Measurements from ENCODE around the gene OR6C76.
"Not testable (repeated sequence)": the region's sequence is repeated elsewhere in the genome, so short reads cannot be mapped to it uniquely, and the experiment has no call there.

Gene OR6C76

GRCh38 chr12:55425954-55426353 is at the start of gene OR6C76:
Gene OR6C76 (plus strand): TSS chr12:55426254. CDS start chr12:55426254, 0 bp downstream.
- no peak for DNase-seq (ENCODE audit: low read depth in 1 of 2, low spot score in 1 of 2)

GRCh38 chr12:55385891-55386290 is 40.2 kb upstream of the OR6C76 start:
- no peak for DNase-seq (ENCODE audit: low read depth in 1 of 2, low spot score in 1 of 2)

- DNase-seq (ENCODE audit: low read depth in 1 of 2, low spot score in 1 of 2) = no peak
Observed at GRCh38 chr12:55392032-55392795, 33.8 kb upstream of the OR6C76 start.

- DNase-seq (ENCODE audit: low read depth in 1 of 2, low spot score in 1 of 2) = no peak
Observed at GRCh38 chr12:55396326-55396725, 29.7 kb upstream of the OR6C76 start.

- no peak for DNase-seq (ENCODE audit: low read depth in 1 of 2, low spot score in 1 of 2)
Observed at GRCh38 chr12:55400229-55400628, 25.8 kb upstream of the OR6C76 start, which contains the start of gene OR6C65. Gene OR6C65 (plus strand): TSS chr12:55400529. CDS start chr12:55400529, 0 bp downstream.

- DNase-seq (ENCODE audit: low read depth in 1 of 2, low spot score in 1 of 2) = no peak
Observed at GRCh38 chr12:55407866-55408265, 18.2 kb upstream of the OR6C76 start.

GRCh38 chr12:55409133-55409532 is 16.9 kb upstream of the OR6C76 start:
- DNase-seq (ENCODE audit: low read depth in 1 of 2, low spot score in 1 of 2) = not testable (repeated sequence)

GRCh38 chr12:55412138-55412537 is 13.9 kb upstream of the OR6C76 start:
- not testable (repeated sequence) for DNase-seq (ENCODE audit: low read depth in 1 of 2, low spot score in 1 of 2)

GRCh38 chr12:55413498-55414388 is 12.3 kb upstream of the OR6C76 start:
- not testable (repeated sequence) for DNase-seq (ENCODE audit: low read depth in 1 of 2, low spot score in 1 of 2)

- not testable (repeated sequence) for DNase-seq (ENCODE audit: low read depth in 1 of 2, low spot score in 1 of 2)
Observed at GRCh38 chr12:55414396-55414823, 11.6 kb upstream of the OR6C76 start.

GRCh38 chr12:55414889-55415288 is 11.2 kb upstream of the OR6C76 start:
- not testable (repeated sequence) for DNase-seq (ENCODE audit: low read depth in 1 of 2, low spot score in 1 of 2)

GRCh38 chr12:55416961-55417360 is 9.1 kb upstream of the OR6C76 start:
- no peak for DNase-seq (ENCODE audit: low read depth in 1 of 2, low spot score in 1 of 2)

GRCh38 chr12:55420307-55420962 is 5.6 kb upstream of the OR6C76 start:
- DNase-seq (ENCODE audit: low read depth in 1 of 2, low spot score in 1 of 2) = no peak

GRCh38 chr12:55428331-55429243 is 2.5 kb downstream of the OR6C76 start:
- no peak for DNase-seq (ENCODE audit: low read depth in 1 of 2, low spot score in 1 of 2)

GRCh38 chr12:55441233-55441632 is 15.2 kb downstream of the OR6C76 start:
- DNase-seq (ENCODE audit: low read depth in 1 of 2, low spot score in 1 of 2) = not testable (repeated sequence)

GRCh38 chr12:55443776-55444175 is 17.7 kb downstream of the OR6C76 start, which contains the start of gene OR6C2:
Gene OR6C2 (plus strand): TSS chr12:55444076. CDS start chr12:55452214, 8,138 bp downstream.
- DNase-seq (ENCODE audit: low read depth in 1 of 2, low spot score in 1 of 2) = no peak

GRCh38 chr12:55445357-55445756 is 19.3 kb downstream of the OR6C76 start:
- DNase-seq (ENCODE audit: low read depth in 1 of 2, low spot score in 1 of 2) = no peak

GRCh38 chr12:55446326-55446725 is 20.3 kb downstream of the OR6C76 start:
- DNase-seq (ENCODE audit: low read depth in 1 of 2, low spot score in 1 of 2) = no peak

GRCh38 chr12:55448825-55449224 is 22.8 kb downstream of the OR6C76 start:
- DNase-seq (ENCODE audit: low read depth in 1 of 2, low spot score in 1 of 2) = no peak

- DNase-seq (ENCODE audit: low read depth in 1 of 2, low spot score in 1 of 2) = not testable (repeated sequence)
Observed at GRCh38 chr12:55464926-55465325, 38.9 kb downstream of the OR6C76 start.
